Stimulated activated CD4-positive, alpha-beta T cell treated with anti-CD3 and anti-CD28 coated beads, TNF-alpha, amount 100 ng/mL, for 24 hours (primary cell): Measurements from ENCODE around the gene OPN5.

ENCODE experiments used
- DNase-seq, 3 experiments: peaks; one replicate each; pipeline ENCODE4 v3.0.0-alpha.2; 2020; ENCODE audit warnings: low read depth in 3 of 3

Gene OPN5

GRCh38 chr6:47859175-47859574 lies 77.3 kb downstream of the OPN5 start:
- no peak for DNase-seq

DNA sequence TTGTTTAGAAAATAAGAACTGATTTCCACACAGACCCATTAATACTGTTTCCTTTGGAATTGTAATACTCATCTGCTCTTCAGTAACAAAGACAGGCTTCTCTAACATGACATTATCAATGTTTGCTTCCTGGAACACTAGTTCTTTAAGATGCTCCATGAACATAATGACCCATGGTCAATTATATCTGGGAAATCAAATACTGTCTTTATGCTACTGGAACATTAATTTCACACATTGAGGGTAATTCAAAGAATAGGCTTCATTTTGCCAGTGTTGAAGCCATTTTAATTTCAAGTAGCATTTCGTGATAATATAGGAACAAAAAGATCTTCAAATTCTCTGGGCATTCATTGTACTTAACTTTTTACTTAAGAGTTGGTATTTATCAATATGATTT lies 80.9 kb downstream of the OPN5 start:
- no peak for DNase-seq

GRCh38 chr6:47865206-47865605 lies 83.4 kb downstream of the OPN5 start:
- DNase-seq: no peak

DNA sequence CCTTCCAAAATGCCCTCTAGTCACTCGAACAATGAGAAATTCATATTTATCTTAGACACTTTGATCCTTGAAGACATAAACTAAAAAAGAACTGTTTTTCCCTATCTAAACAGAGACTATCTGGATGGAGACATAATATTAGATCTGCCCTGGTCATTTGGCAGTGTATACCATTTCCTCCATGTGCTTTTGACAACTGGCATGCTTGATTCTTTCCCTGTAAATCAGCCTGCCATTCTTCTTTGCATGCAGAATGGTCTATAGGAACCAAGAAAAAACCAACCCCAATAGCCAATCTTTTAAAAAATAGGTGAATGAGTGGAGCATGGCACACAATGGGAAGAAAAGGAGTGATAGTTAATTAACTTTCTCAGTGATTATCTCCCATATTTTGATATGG lies 93.8 kb downstream of the OPN5 start:
- DNase-seq: no peak
